ENCODE measurements around the gene HS3ST6. TPM values are rescaled to one million over a fixed set of nuclear protein-coding genes. Genes with fewer than 3 reads are reported as not detected.
"Not testable (repeated sequence)": the region's sequence is repeated elsewhere in the genome, so short reads cannot be mapped to it uniquely, and the experiment has no call there.

HS3ST6 gene
- total RNA-seq, 3 donors from 2014 or later: not detected

GRCh38 chr16:1940273-1941161 lies 22.3 kb upstream of the HS3ST6 start:
- Mint-ChIP-seq H3K4me1 (ENCODE audit: low read depth) (peaks cover 27% of the 10 kb centered on the region), H3K4me3 (peak overlapping the region; percentile 38)
- ATAC-seq: no peak

GRCh38 chr16:1939833-1940232 lies 21.6 kb upstream of the HS3ST6 start:
- DNase-seq; ATAC-seq; H3K4me3 Mint-ChIP-seq; H3K9me3 Mint-ChIP-seq; H3K27me3 Mint-ChIP-seq (ENCODE audit: low read depth); H3K36me3 Mint-ChIP-seq (ENCODE audit: insufficient read depth): not testable (repeated sequence)
- peaks cover 27% of the 10 kb centered on the region for H3K4me1 Mint-ChIP-seq (ENCODE audit: low read depth)

More at GRCh38 chr16:1940273-1941161, 22.3 kb upstream of the HS3ST6 start:
- no peak for DNase-seq
- Mint-ChIP-seq H3K36me3 (ENCODE audit: insufficient read depth) (peaks cover 5% of the 10 kb centered on the region), H3K9me3 (no peaks in the 10 kb centered on the region), H3K27me3 (ENCODE audit: low read depth) (no peaks in the 10 kb centered on the region)

GRCh38 chr16:1938910-1939309 lies 20.7 kb upstream of the HS3ST6 start:
- peaks cover 5% of the 10 kb centered on the region for H3K36me3 Mint-ChIP-seq (ENCODE audit: insufficient read depth)
- no peaks in the 10 kb centered on the region for H3K27me3 Mint-ChIP-seq (ENCODE audit: low read depth)
- peaks cover 19% of the 10 kb centered on the region for H3K4me1 Mint-ChIP-seq (ENCODE audit: low read depth)

GRCh38 chr16:1938316-1938715 lies 20.1 kb upstream of the HS3ST6 start:
- peaks cover 14% of the 10 kb centered on the region for H3K4me1 Mint-ChIP-seq (ENCODE audit: low read depth)
- H3K4me3 Mint-ChIP-seq: no peak overlapping the region
- no peak for ATAC-seq
- no peaks in the 10 kb centered on the region for H3K9me3 Mint-ChIP-seq
- no peaks in the 10 kb centered on the region for H3K27me3 Mint-ChIP-seq (ENCODE audit: low read depth)
- peaks cover 5% of the 10 kb centered on the region for H3K36me3 Mint-ChIP-seq (ENCODE audit: insufficient read depth)
- DNase-seq: no peak

More at GRCh38 chr16:1938910-1939309, 20.7 kb upstream of the HS3ST6 start:
- Mint-ChIP-seq H3K4me3 (no peak overlapping the region), H3K9me3 (no peaks in the 10 kb centered on the region)
- DNase-seq: no peak
- ATAC-seq: no peak

- no peak for DNase-seq
- no peak for ATAC-seq
- Mint-ChIP-seq H3K36me3 (ENCODE audit: insufficient read depth) (peaks cover 5% of the 10 kb centered on the region), H3K27me3 (ENCODE audit: low read depth) (no peaks in the 10 kb centered on the region), H3K4me1 (ENCODE audit: low read depth) (peaks cover 7% of the 10 kb centered on the region), H3K4me3 (no peak overlapping the region), H3K9me3 (no peaks in the 10 kb centered on the region)
Observed at GRCh38 chr16:1936945-1937479, 18.8 kb upstream of the HS3ST6 start.

- peaks cover 1% of the 10 kb centered on the region for H3K36me3 Mint-ChIP-seq (ENCODE audit: insufficient read depth)
- no peaks in the 10 kb centered on the region for H3K9me3 Mint-ChIP-seq
- no peaks in the 10 kb centered on the region for H3K27me3 Mint-ChIP-seq (ENCODE audit: low read depth)
- no peak for DNase-seq
- H3K4me1 Mint-ChIP-seq (ENCODE audit: low read depth): peaks cover 2% of the 10 kb centered on the region
- no peak overlapping the region for H3K4me3 Mint-ChIP-seq
- no peak for ATAC-seq
Observed at GRCh38 chr16:1933097-1933661, 15.0 kb upstream of the HS3ST6 start.

GRCh38 chr16:1932050-1933028 lies 14.1 kb upstream of the HS3ST6 start:
- no peak for DNase-seq
- no peaks in the 10 kb centered on the region for H3K27me3 Mint-ChIP-seq (ENCODE audit: low read depth)
- H3K9me3 Mint-ChIP-seq: no peaks in the 10 kb centered on the region
- no peaks in the 10 kb centered on the region for H3K36me3 Mint-ChIP-seq (ENCODE audit: insufficient read depth)
- no peak overlapping the region for H3K4me3 Mint-ChIP-seq
- H3K4me1 Mint-ChIP-seq (ENCODE audit: low read depth): peaks cover 2% of the 10 kb centered on the region
- ATAC-seq: no peak

DNA sequence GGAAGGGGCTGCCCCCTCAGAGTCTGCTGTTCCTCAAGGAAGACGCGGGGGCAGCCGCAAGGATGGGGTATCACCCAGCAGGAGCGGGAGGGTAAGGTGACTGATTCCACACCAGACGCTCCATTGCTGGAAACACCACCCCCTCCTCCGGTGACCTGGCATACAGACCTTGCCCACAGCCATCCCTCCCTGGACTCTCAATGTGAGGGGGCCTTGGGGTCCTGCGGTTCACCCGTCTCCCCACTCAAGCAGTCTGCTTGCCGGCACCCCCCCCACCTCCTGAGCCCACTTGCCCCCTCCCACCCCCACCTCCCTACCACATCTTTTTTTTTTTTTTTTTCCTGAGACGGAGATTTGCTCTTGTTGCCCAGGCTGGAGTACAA lies 12.1 kb upstream of the HS3ST6 start:
- ATAC-seq: no peak
- peaks cover 2% of the 10 kb centered on the region for H3K4me1 Mint-ChIP-seq (ENCODE audit: low read depth)

DNA sequence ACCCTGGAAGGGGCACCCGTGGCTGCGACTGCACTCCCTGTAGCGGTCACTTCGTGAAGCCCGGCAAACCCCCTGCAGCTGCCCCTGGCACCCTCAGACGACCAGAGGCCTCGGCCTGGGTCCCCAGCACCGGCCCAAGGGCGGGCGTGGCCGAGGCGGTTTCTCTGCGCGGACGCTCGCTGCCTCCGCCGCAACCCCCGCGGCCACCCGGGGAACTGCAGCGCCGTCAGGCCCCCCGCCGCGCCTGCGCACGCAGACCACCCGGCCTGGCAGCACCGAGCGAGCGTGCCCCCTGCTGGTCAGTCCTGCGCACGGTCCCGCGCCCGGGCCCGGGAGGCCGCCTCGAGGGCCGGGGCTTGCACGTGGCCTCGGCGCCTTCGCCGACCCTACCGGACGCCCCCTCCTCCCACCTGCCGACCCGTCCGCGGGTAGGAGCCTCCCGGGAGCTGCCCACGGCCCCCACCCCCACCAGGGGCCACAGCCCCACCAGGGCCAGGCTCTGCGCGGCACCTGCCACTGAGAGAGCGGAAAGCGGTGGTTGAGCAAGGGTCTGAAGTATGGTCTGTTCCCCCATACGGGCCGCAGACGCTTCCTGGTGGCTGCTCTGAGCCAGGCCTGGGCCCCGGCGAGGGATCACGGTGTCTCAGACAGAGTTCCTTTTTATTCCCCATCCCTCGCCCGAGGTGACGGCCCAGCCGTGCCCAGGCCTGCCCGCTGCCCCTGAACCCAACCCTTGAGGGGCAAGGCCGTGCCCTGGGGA lies 11.5 kb upstream of the HS3ST6 start:
- H3K9me3 Mint-ChIP-seq: no peaks in the 10 kb centered on the region
- ATAC-seq (peak; percentile 94 to 95), DNase-seq (peak; percentile 93)
- H3K4me1 Mint-ChIP-seq (ENCODE audit: low read depth): peaks cover 2% of the 10 kb centered on the region
- H3K27me3 Mint-ChIP-seq (ENCODE audit: low read depth): no peaks in the 10 kb centered on the region
- no peaks in the 10 kb centered on the region for H3K36me3 Mint-ChIP-seq (ENCODE audit: insufficient read depth)
- peak overlapping the region; percentile 54 for H3K4me3 Mint-ChIP-seq

More for the DNA sequence above, 12.1 kb upstream of the HS3ST6 start:
- Mint-ChIP-seq H3K36me3 (ENCODE audit: insufficient read depth) (no peaks in the 10 kb centered on the region), H3K27me3 (ENCODE audit: low read depth) (no peaks in the 10 kb centered on the region), H3K9me3 (no peaks in the 10 kb centered on the region), H3K4me3 (peak overlapping the region; percentile 35)
- DNase-seq: no peak

DNA sequence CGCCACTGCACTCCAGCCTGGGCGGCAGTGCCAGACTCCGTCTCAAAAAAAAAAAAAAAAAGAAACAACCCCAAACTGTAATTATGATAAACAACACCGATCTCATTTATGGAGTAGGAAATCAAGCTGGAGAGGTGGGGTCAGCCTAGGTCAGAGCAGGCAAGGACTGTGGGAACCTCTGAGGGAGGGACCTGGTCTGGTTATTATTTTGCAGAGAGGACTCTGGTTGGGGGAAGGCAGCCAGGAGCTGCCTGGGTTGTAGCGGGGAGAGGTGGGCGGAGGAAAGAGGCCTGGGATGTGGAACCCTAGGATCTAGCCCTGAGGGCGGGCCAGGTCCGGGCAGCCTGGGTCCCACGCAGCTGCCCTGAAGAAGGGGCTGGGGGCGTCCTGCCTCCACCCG lies 10.9 kb upstream of the HS3ST6 start:
- H3K9me3 Mint-ChIP-seq: no peaks in the 10 kb centered on the region
- peaks cover 2% of the 10 kb centered on the region for H3K4me1 Mint-ChIP-seq (ENCODE audit: low read depth)
- H3K36me3 Mint-ChIP-seq (ENCODE audit: insufficient read depth): no peaks in the 10 kb centered on the region
- DNase-seq (no peak), ATAC-seq (peak; percentile 25 to 32)
- H3K27me3 Mint-ChIP-seq (ENCODE audit: low read depth): peaks cover 3% of the 10 kb centered on the region
- H3K4me3 Mint-ChIP-seq: peak overlapping the region; percentile 69

DNA sequence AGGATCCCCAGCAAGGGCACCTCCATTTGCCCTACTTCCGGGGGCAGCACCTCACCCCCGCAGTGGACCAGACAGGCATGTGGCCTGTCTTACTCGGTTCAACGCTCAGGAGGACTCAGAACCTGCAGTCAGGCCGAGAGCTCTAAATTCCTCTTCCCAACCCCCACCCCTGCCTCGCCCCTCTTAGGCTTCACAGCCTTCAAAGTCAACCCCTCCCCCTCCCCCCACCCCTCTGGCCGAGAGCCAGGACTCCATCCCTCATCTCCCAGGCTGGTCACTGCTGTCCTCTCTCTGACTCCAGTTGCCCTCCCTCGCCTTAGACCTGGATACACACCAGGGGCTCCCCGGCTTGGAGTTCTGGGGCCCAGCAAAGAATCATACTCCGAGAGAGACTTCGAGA lies 8.1 kb upstream of the HS3ST6 start:
- Mint-ChIP-seq H3K27me3 (ENCODE audit: low read depth) (peaks cover 28% of the 10 kb centered on the region), H3K4me1 (ENCODE audit: low read depth) (peaks cover 2% of the 10 kb centered on the region), H3K36me3 (ENCODE audit: insufficient read depth) (no peaks in the 10 kb centered on the region), H3K9me3 (no peaks in the 10 kb centered on the region), H3K4me3 (no peak overlapping the region)
- no peak for ATAC-seq
- no peak for DNase-seq

GRCh38 chr16:1924095-1924494 lies 5.9 kb upstream of the HS3ST6 start:
- peaks cover 42% of the 10 kb centered on the region for H3K27me3 Mint-ChIP-seq (ENCODE audit: low read depth)
- ATAC-seq: no peak
- no peak for DNase-seq
- no peak overlapping the region for H3K4me3 Mint-ChIP-seq
- peaks cover 1% of the 10 kb centered on the region for H3K4me1 Mint-ChIP-seq (ENCODE audit: low read depth)
- no peaks in the 10 kb centered on the region for H3K9me3 Mint-ChIP-seq
- H3K36me3 Mint-ChIP-seq (ENCODE audit: insufficient read depth): no peaks in the 10 kb centered on the region

DNA sequence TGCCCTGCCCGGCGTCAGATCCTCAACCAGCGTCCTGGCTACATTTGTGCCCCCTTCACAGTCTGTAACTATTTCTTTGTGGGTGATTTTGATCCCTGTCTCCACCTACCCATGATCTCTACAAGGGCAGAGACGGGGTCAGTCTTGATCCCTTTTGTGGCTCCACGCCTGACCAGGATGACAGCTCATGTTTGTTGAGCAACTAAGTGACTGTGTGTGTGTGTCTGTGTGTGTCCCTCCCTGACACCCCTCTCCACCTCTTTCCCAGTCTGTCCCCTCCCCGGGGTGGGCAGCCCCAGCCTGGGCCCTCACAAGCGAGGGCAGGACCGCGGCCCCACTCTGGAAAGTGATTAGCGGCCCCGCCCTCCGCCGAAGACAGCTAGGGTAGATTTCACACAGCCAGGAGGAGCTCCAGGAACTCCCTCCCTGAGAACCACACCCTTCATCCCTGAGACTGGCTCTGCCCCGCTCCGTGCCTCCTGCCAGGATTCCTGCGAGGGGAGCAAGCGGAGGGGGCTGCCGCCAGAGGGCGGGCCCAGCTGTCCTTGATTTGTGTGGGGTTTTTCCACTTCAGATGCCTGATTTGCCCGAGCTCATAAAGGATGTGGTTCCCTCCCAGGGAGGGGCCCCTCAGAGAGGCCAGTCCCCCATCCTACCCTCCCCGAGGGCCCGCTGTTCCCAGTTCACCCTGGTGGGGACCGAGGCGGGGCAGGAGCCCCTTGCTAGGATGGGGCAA lies 5.3 kb upstream of the HS3ST6 start:
- ATAC-seq (peak; percentile 11 to 38), DNase-seq (no peak)
- Mint-ChIP-seq H3K4me1 (ENCODE audit: low read depth) (no peaks in the 10 kb centered on the region), H3K36me3 (ENCODE audit: insufficient read depth) (no peaks in the 10 kb centered on the region), H3K4me3 (no peak overlapping the region), H3K27me3 (ENCODE audit: low read depth) (peaks cover 47% of the 10 kb centered on the region), H3K9me3 (no peaks in the 10 kb centered on the region)
